ENCODE data around the gene KCNMB2. TPM values are rescaled to one million over a fixed set of nuclear protein-coding genes. Genes with fewer than 3 reads are reported as not detected.
A peak's percentile ranks its signal among the peaks of the same experiment; 100 is the strongest.

KCNMB2 gene
- total and polyA plus RNA-seq, 9 donors, result 11.7 to 25.3 (median 17.2) TPM

- H3K27ac ChIP-seq (ENCODE audit: low read length), result no peak overlapping the region
- no peaks in the 10 kb centered on the region for H3K27me3 ChIP-seq (ENCODE audit: control insufficient read depth, insufficient read depth, low read length)
- no peak overlapping the region for H3K4me3 ChIP-seq (ENCODE audit: low read length)
- no peaks in the 10 kb centered on the region for H3K36me3 ChIP-seq (ENCODE audit: control insufficient read depth, insufficient read depth, low read length)
- peaks cover 2% of the 10 kb centered on the region for H3K9me3 ChIP-seq (replicated peaks; ENCODE audit: control insufficient read depth, low read depth, low read length)
- no peak for DNase-seq
- WGBS (ENCODE audit: insufficient coverage), result 20% methylated on average over 1 of the region's 3 CpGs
- no peaks in the 10 kb centered on the region for H3K4me1 ChIP-seq (ENCODE audit: control insufficient read depth, insufficient read depth, low read length)
Measured at GRCh38 chr3:178680037-178680436, 143.8 kb downstream of the KCNMB2 start.

GRCh38 chr3:178680489-178680888 is 144.3 kb downstream of the KCNMB2 start:
- Histone ChIP-seq H3K9me3 (replicated peaks; ENCODE audit: control insufficient read depth, low read depth, low read length) (peaks cover 2% of the 10 kb centered on the region), H3K4me3 (ENCODE audit: low read length) (no peak overlapping the region), H3K27me3 (ENCODE audit: control insufficient read depth, insufficient read depth, low read length) (no peaks in the 10 kb centered on the region), H3K27ac (ENCODE audit: low read length) (no peak overlapping the region), H3K4me1 (ENCODE audit: control insufficient read depth, insufficient read depth, low read length) (no peaks in the 10 kb centered on the region), H3K36me3 (ENCODE audit: control insufficient read depth, insufficient read depth, low read length) (no peaks in the 10 kb centered on the region)
- WGBS (ENCODE audit: insufficient coverage), result 100% methylated on average over 1 of the region's 2 CpGs
- DNase-seq, result no peak

GRCh38 chr3:178684881-178685590 is 148.8 kb downstream of the KCNMB2 start:
- no peaks in the 10 kb centered on the region for H3K27me3 ChIP-seq (ENCODE audit: control insufficient read depth, insufficient read depth, low read length)
- DNase-seq, result no peak
- no peaks in the 10 kb centered on the region for H3K4me1 ChIP-seq (ENCODE audit: control insufficient read depth, insufficient read depth, low read length)
- no peak overlapping the region for H3K4me3 ChIP-seq (ENCODE audit: low read length)
- no peak overlapping the region for H3K27ac ChIP-seq (ENCODE audit: low read length)
- WGBS (ENCODE audit: insufficient coverage), result 83% methylated on average over 1 of the region's 1 CpG
- peaks cover 2% of the 10 kb centered on the region for H3K9me3 ChIP-seq (replicated peaks; ENCODE audit: control insufficient read depth, low read depth, low read length)
- H3K36me3 ChIP-seq (ENCODE audit: control insufficient read depth, insufficient read depth, low read length), result no peaks in the 10 kb centered on the region

GRCh38 chr3:178685591-178685906 is 149.3 kb downstream of the KCNMB2 start:
- H3K4me3 ChIP-seq (ENCODE audit: low read length), result no peak overlapping the region
- H3K27me3 ChIP-seq (ENCODE audit: control insufficient read depth, insufficient read depth, low read length), result no peaks in the 10 kb centered on the region
- no peak for DNase-seq
- no CpG with 5 or more reads among the region's 3 CpGs for WGBS (ENCODE audit: insufficient coverage)
- H3K9me3 ChIP-seq (replicated peaks; ENCODE audit: control insufficient read depth, low read depth, low read length), result peaks cover 2% of the 10 kb centered on the region
- no peaks in the 10 kb centered on the region for H3K4me1 ChIP-seq (ENCODE audit: control insufficient read depth, insufficient read depth, low read length)
- no peak overlapping the region for H3K27ac ChIP-seq (ENCODE audit: low read length)
- no peaks in the 10 kb centered on the region for H3K36me3 ChIP-seq (ENCODE audit: control insufficient read depth, insufficient read depth, low read length)

GRCh38 chr3:178686826-178687225 is 150.6 kb downstream of the KCNMB2 start:
- Histone ChIP-seq H3K4me3 (ENCODE audit: low read length) (no peak overlapping the region), H3K36me3 (ENCODE audit: control insufficient read depth, insufficient read depth, low read length) (no peaks in the 10 kb centered on the region), H3K9me3 (replicated peaks; ENCODE audit: control insufficient read depth, low read depth, low read length) (peaks cover 2% of the 10 kb centered on the region), H3K27me3 (ENCODE audit: control insufficient read depth, insufficient read depth, low read length) (no peaks in the 10 kb centered on the region), H3K4me1 (ENCODE audit: control insufficient read depth, insufficient read depth, low read length) (no peaks in the 10 kb centered on the region), H3K27ac (ENCODE audit: low read length) (no peak overlapping the region)
- WGBS (ENCODE audit: insufficient coverage), result no CpG with 5 or more reads among the region's 1 CpG
- no peak for DNase-seq

- Histone ChIP-seq H3K27me3 (ENCODE audit: control insufficient read depth, insufficient read depth, low read length) (no peaks in the 10 kb centered on the region), H3K4me3 (ENCODE audit: low read length) (no peak overlapping the region), H3K9me3 (replicated peaks; ENCODE audit: control insufficient read depth, low read depth, low read length) (peaks cover 3% of the 10 kb centered on the region), H3K27ac (ENCODE audit: low read length) (no peak overlapping the region), H3K4me1 (ENCODE audit: control insufficient read depth, insufficient read depth, low read length) (no peaks in the 10 kb centered on the region), H3K36me3 (ENCODE audit: control insufficient read depth, insufficient read depth, low read length) (no peaks in the 10 kb centered on the region)
- DNase-seq, result peak; percentile 28
- no CpG with 5 or more reads among the region's 2 CpGs for WGBS (ENCODE audit: insufficient coverage)
Measured at GRCh38 chr3:178690571-178690970, 154.3 kb downstream of the KCNMB2 start.

GRCh38 chr3:178699364-178699763 is 163.1 kb downstream of the KCNMB2 start:
- no peak for DNase-seq
- no peak overlapping the region for H3K4me3 ChIP-seq (ENCODE audit: low read length)
- H3K27me3 ChIP-seq (ENCODE audit: control insufficient read depth, insufficient read depth, low read length), result no peaks in the 10 kb centered on the region
- no peak overlapping the region for H3K27ac ChIP-seq (ENCODE audit: low read length)
- no peaks in the 10 kb centered on the region for H3K36me3 ChIP-seq (ENCODE audit: control insufficient read depth, insufficient read depth, low read length)
- H3K9me3 ChIP-seq (replicated peaks; ENCODE audit: control insufficient read depth, low read depth, low read length), result peaks cover 16% of the 10 kb centered on the region
- WGBS (ENCODE audit: insufficient coverage), result 97% methylated on average over 3 of the region's 4 CpGs
- H3K4me1 ChIP-seq (ENCODE audit: control insufficient read depth, insufficient read depth, low read length), result peaks cover 3% of the 10 kb centered on the region

- 29% methylated on average over 1 of the region's 3 CpGs for WGBS (ENCODE audit: insufficient coverage)
- Histone ChIP-seq H3K4me3 (ENCODE audit: low read length) (no peak overlapping the region), H3K27ac (ENCODE audit: low read length) (no peak overlapping the region), H3K27me3 (ENCODE audit: control insufficient read depth, insufficient read depth, low read length) (no peaks in the 10 kb centered on the region), H3K9me3 (replicated peaks; ENCODE audit: control insufficient read depth, low read depth, low read length) (peaks cover 14% of the 10 kb centered on the region), H3K36me3 (ENCODE audit: control insufficient read depth, insufficient read depth, low read length) (no peaks in the 10 kb centered on the region), H3K4me1 (ENCODE audit: control insufficient read depth, insufficient read depth, low read length) (peaks cover 3% of the 10 kb centered on the region)
- DNase-seq, result peak; percentile 32
Measured at GRCh38 chr3:178699810-178700209, 163.6 kb downstream of the KCNMB2 start.

GRCh38 chr3:178703268-178703975 is 167.2 kb downstream of the KCNMB2 start:
- no CpG with 5 or more reads among the region's 1 CpG for WGBS (ENCODE audit: insufficient coverage)

GRCh38 chr3:178705925-178706324 is 169.7 kb downstream of the KCNMB2 start:
- H3K27ac ChIP-seq (ENCODE audit: low read length), result no peak overlapping the region
- peaks cover 5% of the 10 kb centered on the region for H3K4me1 ChIP-seq (ENCODE audit: control insufficient read depth, insufficient read depth, low read length)
- H3K36me3 ChIP-seq (ENCODE audit: control insufficient read depth, insufficient read depth, low read length), result no peaks in the 10 kb centered on the region
- no peak overlapping the region for H3K4me3 ChIP-seq (ENCODE audit: low read length)
- no peaks in the 10 kb centered on the region for H3K27me3 ChIP-seq (ENCODE audit: control insufficient read depth, insufficient read depth, low read length)
- peak; percentile 15 for DNase-seq
- WGBS (ENCODE audit: insufficient coverage), result no CpG with 5 or more reads among the region's 4 CpGs
- no peaks in the 10 kb centered on the region for H3K9me3 ChIP-seq (replicated peaks; ENCODE audit: control insufficient read depth, low read depth, low read length)

More at GRCh38 chr3:178703268-178703975, 167.2 kb downstream of the KCNMB2 start:
- Histone ChIP-seq H3K9me3 (replicated peaks; ENCODE audit: control insufficient read depth, low read depth, low read length) (no peaks in the 10 kb centered on the region), H3K36me3 (ENCODE audit: control insufficient read depth, insufficient read depth, low read length) (no peaks in the 10 kb centered on the region), H3K4me3 (ENCODE audit: low read length) (no peak overlapping the region), H3K27ac (ENCODE audit: low read length) (no peak overlapping the region), H3K27me3 (ENCODE audit: control insufficient read depth, insufficient read depth, low read length) (no peaks in the 10 kb centered on the region), H3K4me1 (ENCODE audit: control insufficient read depth, insufficient read depth, low read length) (peaks cover 7% of the 10 kb centered on the region)
- peak; percentile 36 for DNase-seq

All from muscle of leg (tissue), 11 donors.